HCT116 (cell line): ENCODE measurements around the gene LRRN2. TPM values are rescaled to one million over a fixed set of nuclear protein-coding genes. Genes with fewer than 3 reads are reported as not detected.

Experiments
- ATAC-seq: fragments of 200-7000 bp; cut with Tn5 transposase; 2 replicates; pipeline ENCODE4 v1.9.1; 2020; ENCODE audit warnings: mild to moderate bottlenecking, moderate library complexity
- BruUV-seq: library from RNA; stranded (reverse); fragments of 400-500 nt; replicated peaks from 2 replicates; lab custom pipeline; 2021; lab: Mats Ljungman, UMichigan
- CTCF ChIA-PET: fragments of 300-600 bp; sonication (Branson Sonifier 250); formaldehyde crosslinking; loops from one replicate; lab custom pipeline; 2021; ENCODE audit warnings: antibody characterized with exemption; lab: Charles Lee
- POLR2A ChIA-PET: fragments of 300-600, 350-600 bp; sonication (Branson Sonifier 250); formaldehyde crosslinking; loops from one replicate; lab custom pipeline; 2021; ENCODE audit warnings: antibody characterized with exemption; lab: Charles Lee
- RAD21 ChIA-PET, 2 experiments: fragments of 300-600 bp; sonication (Branson Sonifier 250); formaldehyde crosslinking; loops; one replicate each; lab custom pipeline; 2023; ENCODE audit warnings: low total read pairs in 2 of 2; ENCODE audit not compliant: uncharacterized antibody in 2 of 2, unreplicated experiment in 2 of 2, low non-redundant PET in 1 of 2; lab: Charles Lee
- DNase-seq: peaks from one replicate; pipeline ENCODE4 v3.0.0-alpha.2; 2010; ENCODE audit warnings: low read depth, low spot score
- H2AFZ ChIP-seq: fragments of 200-600 bp; shearing (Covaris generic), sonication (generic); 2 replicates; pipeline ENCODE4 v1.6.1; 2017; ENCODE audit warnings: low read depth, mixed run types, mixed read lengths, antibody characterized with exemption, low read length; ENCODE audit not compliant: poor library complexity, severe bottlenecking
- H3K27ac ChIP-seq: 2 replicates; pipeline ENCODE4 v1.5.1; 2012; ENCODE audit warnings: low read depth, low read length
- H3K27me3 ChIP-seq: fragments of 200-600 bp; sonication (generic); 2 replicates; pipeline ENCODE4 v1.6.1; 2016; ENCODE audit warnings: mixed run types, low read length, mixed read lengths; ENCODE audit not compliant: insufficient read depth
- H3K36me3 ChIP-seq, 2 experiments: fragments of 200-500 bp in 1 of 2; fragments of 200-600 bp in 1 of 2; sonication (Bioruptor generic) in 1 of 2; sonication (generic) in 1 of 2; 2 replicates each; pipeline versions ENCODE4 v1.5.1 to v1.6.1; 2014 to 2016; ENCODE audit warnings: low read length in 2 of 2, inconsistent platforms in 1 of 2, mixed read lengths in 1 of 2, mixed run types in 1 of 2; ENCODE audit not compliant: insufficient read depth in 2 of 2, control insufficient read depth in 1 of 2
- H3K4me1 ChIP-seq, 2 experiments: fragments of 200-600 bp in 1 of 2; sonication (generic) in 1 of 2; 2 replicates each; pipeline versions ENCODE4 v1.5.1 to v1.6.1; 2012 to 2017; ENCODE audit warnings: low read length in 2 of 2, inconsistent platforms in 1 of 2, mild to moderate bottlenecking in 1 of 2, mixed read lengths in 1 of 2, mixed run types in 1 of 2, moderate library complexity in 1 of 2; ENCODE audit not compliant: insufficient read depth in 2 of 2, control insufficient read depth in 1 of 2
- H3K4me2 ChIP-seq: fragments of 200-600 bp; sonication (generic); 2 replicates; pipeline ENCODE4 v1.6.1; 2017; ENCODE audit warnings: mixed run types, low read length, mixed read lengths
- H3K4me3 ChIP-seq, 2 experiments: fragments of 200-600 bp in 1 of 2; sonication (generic) in 1 of 2; replicated peaks in 1 of 2; 2 replicates each; pipeline ENCODE4 v1.5.1; 2011 to 2016; ENCODE audit warnings: low read length in 2 of 2, control low read depth in 1 of 2, low read depth in 1 of 2, mild to moderate bottlenecking in 1 of 2, mixed read lengths in 1 of 2, mixed run types in 1 of 2
- H3K79me2 ChIP-seq: fragments of 200-600 bp; sonication (generic); 2 replicates; pipeline ENCODE4 v1.6.1; 2017; ENCODE audit warnings: mild to moderate bottlenecking, mixed run types, low read length, moderate library complexity, mixed read lengths; ENCODE audit not compliant: insufficient read depth
- H3K9ac ChIP-seq: fragments of 200-600 bp; sonication (generic); 2 replicates; pipeline ENCODE4 v1.6.1; 2016; ENCODE audit warnings: low read length, mixed read lengths
- H3K9me2 ChIP-seq: fragments of 200-600 bp; sonication (generic), shearing (Covaris generic); 2 replicates; pipeline ENCODE4 v1.6.1; 2017; ENCODE audit warnings: mixed run types, mild to moderate bottlenecking, moderate library complexity; ENCODE audit not compliant: insufficient read depth
- H3K9me3 ChIP-seq, 2 experiments: fragments of 200-500 bp in 1 of 2; fragments of 200-600 bp in 1 of 2; sonication (Bioruptor generic) in 1 of 2; sonication (generic) in 1 of 2; 2 replicates each; pipeline ENCODE4 v1.6.1; 2014 to 2017; ENCODE audit warnings: low read length in 2 of 2, mixed read lengths in 2 of 2, inconsistent platforms in 1 of 2, low read depth in 1 of 2, mild to moderate bottlenecking in 1 of 2, mixed run types in 1 of 2, moderate library complexity in 1 of 2; ENCODE audit not compliant: control insufficient read depth in 1 of 2, insufficient read depth in 1 of 2
- H4K20me1 ChIP-seq: fragments of 200-600 bp; sonication (generic), shearing (Covaris generic); 2 replicates; pipeline ENCODE4 v1.6.1; 2017; ENCODE audit warnings: mixed run types, mild to moderate bottlenecking, moderate library complexity; ENCODE audit not compliant: insufficient read depth
- CBX3 ChIP-seq: IDR thresholded peaks from 2 replicates; pipeline ENCODE4 v1.6.1; 2012; ENCODE audit warnings: low read depth
- EGR1 ChIP-seq: IDR thresholded peaks from 2 replicates; pipeline ENCODE4 v1.6.1; 2012; ENCODE audit warnings: low read depth
- ELF1 ChIP-seq: IDR thresholded peaks from 2 replicates; pipeline ENCODE4 v1.6.1; 2012; ENCODE audit warnings: low read depth, borderline replicate concordance
- EZH2 ChIP-seq: fragments of 200-600 bp; sonication (generic); IDR thresholded peaks from 2 replicates; pipeline ENCODE4 v1.6.1; 2017; ENCODE audit warnings: antibody characterized with exemption, mixed run types
- EZH2phosphoT487 ChIP-seq: fragments of 200-600 bp; IDR thresholded peaks from 2 replicates; pipeline ENCODE4 v1.6.1; 2018; ENCODE audit warnings: antibody characterized with exemption, borderline replicate concordance
- FOSL1 ChIP-seq: IDR thresholded peaks from 2 replicates; pipeline ENCODE4 v1.6.1; 2012; ENCODE audit warnings: low read depth
- JUND ChIP-seq: IDR thresholded peaks from 2 replicates; pipeline ENCODE4 v1.6.1; 2012
- POLR2A ChIP-seq: IDR thresholded peaks from 2 replicates; pipeline ENCODE4 v1.7.0; 2011; ENCODE audit warnings: borderline replicate concordance; ENCODE audit not compliant: insufficient read depth, insufficient read length; ENCODE audit errors: extremely low read depth
- POLR2AphosphoS5 ChIP-seq: IDR thresholded peaks from 2 replicates; pipeline ENCODE4 v1.6.1; 2011; ENCODE audit warnings: mild to moderate bottlenecking, low read depth, low read length, moderate library complexity
- SP1 ChIP-seq: IDR thresholded peaks from 2 replicates; pipeline ENCODE4 v1.6.1; 2012; ENCODE audit warnings: low read depth
- SRF ChIP-seq: IDR thresholded peaks from 2 replicates; pipeline ENCODE4 v1.6.1; 2012; ENCODE audit warnings: low read depth
- TCF7L2 ChIP-seq: IDR thresholded peaks from 2 replicates; pipeline ENCODE4 v1.7.0; 2011; ENCODE audit warnings: borderline replicate concordance, inconsistent platforms; ENCODE audit not compliant: insufficient read depth, insufficient read length; ENCODE audit errors: extremely low read depth
- YY1 ChIP-seq: IDR thresholded peaks from 2 replicates; pipeline ENCODE4 v1.6.1; 2011; ENCODE audit warnings: low read length, low read depth, moderate library complexity, mild to moderate bottlenecking; ENCODE audit not compliant: insufficient replicate concordance; ENCODE audit errors: extremely low read depth
- ZFX ChIP-seq: fragments of 450-650 bp; IDR thresholded peaks from 2 replicates; pipeline ENCODE4 v1.6.1; 2017
- ZNF274 ChIP-seq: fragments of 200-500 bp; sonication (Bioruptor generic); IDR thresholded peaks from 2 replicates; pipeline ENCODE4 v1.6.1; 2014; ENCODE audit warnings: mild to moderate bottlenecking, low read depth, low read length, inconsistent platforms
- intact Hi-C: fragments of 100-400 bp; cut with micrococcal nuclease; formaldehyde crosslinking; loops from 2 replicates; pipeline ENCODE4 v1.10.0; 2022
- total RNA-seq: library from RNA; stranded (reverse); gene quantifications from one replicate; pipeline ENCODE4 v1.2.1, GENCODE V29; 2021; ENCODE audit not compliant: unreplicated experiment
- TF ChIP-seq, protein P1 (sequence below): IDR thresholded peaks from 2 replicates; pipeline ENCODE4 v1.6.1; 2012; ENCODE audit warnings: low read depth
- TF ChIP-seq, protein P2 (sequence below): IDR thresholded peaks from 2 replicates; pipeline ENCODE4 v1.6.1; 2011; ENCODE audit warnings: mild to moderate bottlenecking, low read length, moderate library complexity; ENCODE audit not compliant: insufficient replicate concordance; ENCODE audit errors: extremely low read depth
- TF ChIP-seq, protein P3 (sequence below): IDR thresholded peaks from 2 replicates; pipeline ENCODE4 v1.6.1; 2012
- TF ChIP-seq, protein P4 (sequence below), 3 experiments: fragments of 200-600 bp in 1 of 3; sonication (generic) in 1 of 3; IDR thresholded peaks in 2 of 3; conservative IDR thresholded peaks in 1 of 3; 2 replicates each; pipeline ENCODE4 v1.5.1; 2012 to 2017; ENCODE audit warnings: low read depth in 2 of 3, low read length in 2 of 3, antibody characterized with exemption in 1 of 3, borderline replicate concordance in 1 of 3, control low read depth in 1 of 3, mild to moderate bottlenecking in 1 of 3, mixed read lengths in 1 of 3, mixed run types in 1 of 3, moderate library complexity in 1 of 3; ENCODE audit not compliant: insufficient read depth in 1 of 3

The LRRN2 gene
- total RNA-seq, 1 experiment from 2014 or later: 3.2 TPM

DNA sequence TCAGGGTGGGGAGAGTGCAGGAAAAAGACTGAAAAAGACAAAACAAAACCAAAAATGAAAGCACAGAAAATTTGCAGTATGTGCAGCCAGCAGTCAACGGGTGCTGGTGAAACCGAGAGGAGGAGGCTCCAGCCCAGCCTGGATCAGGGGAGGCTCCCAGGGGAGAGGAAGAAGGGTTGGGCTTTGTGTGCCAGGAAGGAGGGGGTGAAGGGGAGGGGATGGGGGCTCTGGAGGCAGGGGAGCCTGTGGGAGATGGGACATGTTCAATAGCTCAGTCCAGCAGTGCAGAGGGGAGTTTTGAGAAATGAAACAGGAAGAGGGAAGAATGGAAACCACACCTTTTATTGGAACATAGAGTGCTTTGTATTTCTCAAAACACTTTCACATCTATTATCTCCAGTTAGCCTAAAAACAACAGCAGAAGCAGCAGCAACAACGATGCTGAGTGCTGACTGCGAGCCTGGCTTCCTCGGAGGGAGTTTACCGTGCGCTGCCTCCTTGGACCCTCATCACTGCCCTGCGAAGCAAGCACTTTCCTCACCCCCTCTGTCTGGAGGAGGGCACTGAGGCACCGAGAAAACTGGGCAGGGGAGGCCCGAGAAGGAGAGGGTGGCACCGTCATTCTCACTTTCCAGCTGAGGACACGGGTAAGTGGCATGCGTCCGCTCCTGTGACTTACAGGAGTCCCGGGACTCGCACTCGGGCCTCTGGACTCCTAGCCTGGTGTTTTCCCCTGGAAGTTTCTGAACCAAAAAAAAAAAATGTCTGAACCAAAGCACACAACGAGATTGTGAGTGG lies 106.5 kb downstream of the LRRN2 start:
- H2AFZ ChIP-seq: no peak overlapping the region
- no peak overlapping the region for H3K27ac ChIP-seq
- no peak overlapping the region for H3K4me2 ChIP-seq
- TF ChIP-seq JUND (no peak), YY1 (no peak), EZH2 (no peak), FOSL1 (no peak), ZNF274 (no peak), TCF7L2 (no peak), SP1 (no peak), POLR2A (no peak), ELF1 (no peak), CBX3 (no peak), SRF (no peak), EGR1 (no peak), ZFX (no peak), POLR2AphosphoS5 (no peak), EZH2phosphoT487 (no peak)
- TF ChIP-seq, protein P1, sequence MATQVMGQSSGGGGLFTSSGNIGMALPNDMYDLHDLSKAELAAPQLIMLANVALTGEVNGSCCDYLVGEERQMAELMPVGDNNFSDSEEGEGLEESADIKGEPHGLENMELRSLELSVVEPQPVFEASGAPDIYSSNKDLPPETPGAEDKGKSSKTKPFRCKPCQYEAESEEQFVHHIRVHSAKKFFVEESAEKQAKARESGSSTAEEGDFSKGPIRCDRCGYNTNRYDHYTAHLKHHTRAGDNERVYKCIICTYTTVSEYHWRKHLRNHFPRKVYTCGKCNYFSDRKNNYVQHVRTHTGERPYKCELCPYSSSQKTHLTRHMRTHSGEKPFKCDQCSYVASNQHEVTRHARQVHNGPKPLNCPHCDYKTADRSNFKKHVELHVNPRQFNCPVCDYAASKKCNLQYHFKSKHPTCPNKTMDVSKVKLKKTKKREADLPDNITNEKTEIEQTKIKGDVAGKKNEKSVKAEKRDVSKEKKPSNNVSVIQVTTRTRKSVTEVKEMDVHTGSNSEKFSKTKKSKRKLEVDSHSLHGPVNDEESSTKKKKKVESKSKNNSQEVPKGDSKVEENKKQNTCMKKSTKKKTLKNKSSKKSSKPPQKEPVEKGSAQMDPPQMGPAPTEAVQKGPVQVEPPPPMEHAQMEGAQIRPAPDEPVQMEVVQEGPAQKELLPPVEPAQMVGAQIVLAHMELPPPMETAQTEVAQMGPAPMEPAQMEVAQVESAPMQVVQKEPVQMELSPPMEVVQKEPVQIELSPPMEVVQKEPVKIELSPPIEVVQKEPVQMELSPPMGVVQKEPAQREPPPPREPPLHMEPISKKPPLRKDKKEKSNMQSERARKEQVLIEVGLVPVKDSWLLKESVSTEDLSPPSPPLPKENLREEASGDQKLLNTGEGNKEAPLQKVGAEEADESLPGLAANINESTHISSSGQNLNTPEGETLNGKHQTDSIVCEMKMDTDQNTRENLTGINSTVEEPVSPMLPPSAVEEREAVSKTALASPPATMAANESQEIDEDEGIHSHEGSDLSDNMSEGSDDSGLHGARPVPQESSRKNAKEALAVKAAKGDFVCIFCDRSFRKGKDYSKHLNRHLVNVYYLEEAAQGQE: no peak
- TF ChIP-seq, protein P2, sequence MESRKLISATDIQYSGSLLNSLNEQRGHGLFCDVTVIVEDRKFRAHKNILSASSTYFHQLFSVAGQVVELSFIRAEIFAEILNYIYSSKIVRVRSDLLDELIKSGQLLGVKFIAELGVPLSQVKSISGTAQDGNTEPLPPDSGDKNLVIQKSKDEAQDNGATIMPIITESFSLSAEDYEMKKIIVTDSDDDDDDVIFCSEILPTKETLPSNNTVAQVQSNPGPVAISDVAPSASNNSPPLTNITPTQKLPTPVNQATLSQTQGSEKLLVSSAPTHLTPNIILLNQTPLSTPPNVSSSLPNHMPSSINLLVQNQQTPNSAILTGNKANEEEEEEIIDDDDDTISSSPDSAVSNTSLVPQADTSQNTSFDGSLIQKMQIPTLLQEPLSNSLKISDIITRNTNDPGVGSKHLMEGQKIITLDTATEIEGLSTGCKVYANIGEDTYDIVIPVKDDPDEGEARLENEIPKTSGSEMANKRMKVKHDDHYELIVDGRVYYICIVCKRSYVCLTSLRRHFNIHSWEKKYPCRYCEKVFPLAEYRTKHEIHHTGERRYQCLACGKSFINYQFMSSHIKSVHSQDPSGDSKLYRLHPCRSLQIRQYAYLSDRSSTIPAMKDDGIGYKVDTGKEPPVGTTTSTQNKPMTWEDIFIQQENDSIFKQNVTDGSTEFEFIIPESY: no peak
- TF ChIP-seq, protein P3, sequence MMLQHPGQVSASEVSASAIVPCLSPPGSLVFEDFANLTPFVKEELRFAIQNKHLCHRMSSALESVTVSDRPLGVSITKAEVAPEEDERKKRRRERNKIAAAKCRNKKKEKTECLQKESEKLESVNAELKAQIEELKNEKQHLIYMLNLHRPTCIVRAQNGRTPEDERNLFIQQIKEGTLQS: no peak
- TF ChIP-seq, protein P4, sequence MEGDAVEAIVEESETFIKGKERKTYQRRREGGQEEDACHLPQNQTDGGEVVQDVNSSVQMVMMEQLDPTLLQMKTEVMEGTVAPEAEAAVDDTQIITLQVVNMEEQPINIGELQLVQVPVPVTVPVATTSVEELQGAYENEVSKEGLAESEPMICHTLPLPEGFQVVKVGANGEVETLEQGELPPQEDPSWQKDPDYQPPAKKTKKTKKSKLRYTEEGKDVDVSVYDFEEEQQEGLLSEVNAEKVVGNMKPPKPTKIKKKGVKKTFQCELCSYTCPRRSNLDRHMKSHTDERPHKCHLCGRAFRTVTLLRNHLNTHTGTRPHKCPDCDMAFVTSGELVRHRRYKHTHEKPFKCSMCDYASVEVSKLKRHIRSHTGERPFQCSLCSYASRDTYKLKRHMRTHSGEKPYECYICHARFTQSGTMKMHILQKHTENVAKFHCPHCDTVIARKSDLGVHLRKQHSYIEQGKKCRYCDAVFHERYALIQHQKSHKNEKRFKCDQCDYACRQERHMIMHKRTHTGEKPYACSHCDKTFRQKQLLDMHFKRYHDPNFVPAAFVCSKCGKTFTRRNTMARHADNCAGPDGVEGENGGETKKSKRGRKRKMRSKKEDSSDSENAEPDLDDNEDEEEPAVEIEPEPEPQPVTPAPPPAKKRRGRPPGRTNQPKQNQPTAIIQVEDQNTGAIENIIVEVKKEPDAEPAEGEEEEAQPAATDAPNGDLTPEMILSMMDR (IDR thresholded peaks at IDR 0.05 in 2 of 3, conservative IDR thresholded peaks at IDR 0.05 in 1 of 3; ENCODE audit: borderline replicate concordance in 1 of 3, insufficient read depth in 1 of 3, low read depth in 2 of 3, low read length in 2 of 3): no peak
- H3K9ac ChIP-seq: no peak overlapping the region
- H4K20me1 ChIP-seq: no peaks in the 10 kb centered on the region
- H3K79me2 ChIP-seq: no peaks in the 10 kb centered on the region
- ATAC-seq: no peak
- no peak overlapping the region for H3K4me3 ChIP-seq
- no peaks in the 10 kb centered on the region for H3K36me3 ChIP-seq
- H3K9me2 ChIP-seq: no peaks in the 10 kb centered on the region
- BruUV-seq: no TSS peak
- H3K27me3 ChIP-seq: no peaks in the 10 kb centered on the region
- intact Hi-C loops: no loop called here
- CTCF ChIA-PET: interaction anchor here (2.7 kb wide), 1 partner anchor 228 kb away, joined by 9 read pairs; no protein-coding TSS in a partner anchor
- H3K9me3 ChIP-seq: no peaks in the 10 kb centered on the region
- DNase-seq: no peak
- POLR2A ChIA-PET: no interaction called here
- no peaks in the 10 kb centered on the region for H3K4me1 ChIP-seq
- RAD21 ChIA-PET: no interaction called here
